Lower leg skin (tissue), 4 donors: ENCODE measurements around the gene CSTF1. TPM values are rescaled to one million over a fixed set of nuclear protein-coding genes. Genes with fewer than 3 reads are reported as not detected.

Source experiments
- DNase-seq, 2 donors: peaks; one replicate each; pipeline ENCODE4 v3.0.0-alpha.2; 2019; ENCODE audit warnings: low spot score in 2 of 2
- H3K4me3 ChIP-seq: fragments of 200-600 bp; sonication (generic); 2 replicates; pipeline ENCODE4 v1.5.1; 2017; ENCODE audit warnings: mild to moderate bottlenecking, low read depth; ENCODE audit not compliant: poor library complexity, severe bottlenecking
- CTCF ChIP-seq, 3 donors: fragments of 450-650 bp; IDR thresholded peaks; one replicate each; pipeline ENCODE4 v1.5.1; 2016; ENCODE audit warnings: antibody characterized with exemption in 3 of 3, mild to moderate bottlenecking in 3 of 3, moderate library complexity in 2 of 3
- POLR2A ChIP-seq, 2 donors: fragments of 450-650 bp; IDR thresholded peaks; one replicate each; pipeline ENCODE4 v1.6.1; 2016 to 2017; ENCODE audit warnings: antibody characterized with exemption in 2 of 2, mild to moderate bottlenecking in 1 of 2, moderate library complexity in 1 of 2
- WGBS, 2 donors: methylation state at CpG; one replicate each; pipeline ENCODE4 v1.1.5; 2018; 5-methylcytosine and 5-hydroxymethylcytosine counted together
- intact Hi-C: fragments of 100-400 bp; cut with DNase I; formaldehyde crosslinking; loops from one replicate; pipeline ENCODE4 v1.15.0; 2023; ENCODE audit warnings: low total_unique reads
- total RNA-seq, 4 donors: library from RNA; depleted of rRNA; stranded (reverse); fragments of >200 nt; gene quantifications; one replicate each; pipeline ENCODE4 v1.1.0, GENCODE V29; 2016

The CSTF1 gene
- total RNA-seq, 4 donors from 2014 or later = 29.5 to 41.4 (median 31.6) TPM

GRCh38 chr20:56445130-56445529 is 52.7 kb downstream of the CSTF1 start:
- no peak for DNase-seq
- TF ChIP-seq CTCF (IDR thresholded peaks at IDR 0.05) (no peak), POLR2A (IDR thresholded peaks at IDR 0.05) (no peak)
- 94% methylated on average over 3 of the region's 3 CpGs for WGBS, 2 donors
- no peak overlapping the region for H3K4me3 ChIP-seq
- intact Hi-C loops = no loop called here

- no peak for TF ChIP-seq POLR2A (IDR thresholded peaks at IDR 0.05)
- no peak overlapping the region for H3K4me3 ChIP-seq
- 93 to 94% methylated on average over 16 of the region's 16 CpGs for WGBS, 2 donors
- DNase-seq = no peak
- intact Hi-C loops = no loop called here
Observed at GRCh38 chr20:56445540-56445939, 53.1 kb downstream of the CSTF1 start.

- H3K4me3 ChIP-seq = no peak overlapping the region
- DNase-seq = no peak
- TF ChIP-seq CTCF (IDR thresholded peaks at IDR 0.05) = no peak
- no peak for TF ChIP-seq POLR2A (IDR thresholded peaks at IDR 0.05)
- intact Hi-C loops = no loop called here
Observed at GRCh38 chr20:56447227-56447626, 54.8 kb downstream of the CSTF1 start.

- no peak overlapping the region for H3K4me3 ChIP-seq
- DNase-seq = no peak
- 91% methylated on average over 5 of the region's 5 CpGs for WGBS, 2 donors
- intact Hi-C loops = no loop called here
- TF ChIP-seq POLR2A (IDR thresholded peaks at IDR 0.05) (no peak), CTCF (IDR thresholded peaks at IDR 0.05) (no peak)
Observed at GRCh38 chr20:56449459-56449858, 57.0 kb downstream of the CSTF1 start.

GRCh38 chr20:56451056-56451765 is 58.8 kb downstream of the CSTF1 start:
- no peak for TF ChIP-seq CTCF (IDR thresholded peaks at IDR 0.05)
- TF ChIP-seq POLR2A (IDR thresholded peaks at IDR 0.05) = no peak
- no peak for DNase-seq
- intact Hi-C loops = no loop called here
- H3K4me3 ChIP-seq = no peak overlapping the region
- WGBS, 2 donors = 76 to 79% methylated on average over 13 of the region's 13 CpGs

- 76 to 79% methylated on average over 5 of the region's 5 CpGs for WGBS, 2 donors
- intact Hi-C loops = no loop called here
- no peak overlapping the region for H3K4me3 ChIP-seq
- TF ChIP-seq CTCF (IDR thresholded peaks at IDR 0.05) (no peak), POLR2A (IDR thresholded peaks at IDR 0.05) (no peak)
- no peak for DNase-seq
Observed at GRCh38 chr20:56453352-56453751, 60.9 kb downstream of the CSTF1 start.
